Bronchial epithelial cell (primary cell): ENCODE results near the gene OR5K2. TPM values are rescaled to one million over a fixed set of nuclear protein-coding genes. Genes with fewer than 3 reads are reported as not detected.

Experiments
- DNase-seq: peaks from one replicate; pipeline ENCODE4 v3.0.0-alpha.2; 2010; ENCODE audit warnings: low read depth
- FAIRE-seq: peaks from 2 replicates; lab custom pipeline; 2011; peaks lifted over from hg19 to GRCh38; lab: Jason Lieb, UNC
- H3K27me3 ChIP-seq: 2 replicates; pipeline ENCODE4 v1.5.1; 2011; ENCODE audit warnings: low read length; ENCODE audit not compliant: control insufficient read depth, insufficient read depth
- H3K36me3 ChIP-seq: 2 replicates; pipeline ENCODE4 v1.5.1; 2011; ENCODE audit warnings: low read length; ENCODE audit not compliant: control insufficient read depth, insufficient read depth
- H3K4me3 ChIP-seq: 2 replicates; pipeline ENCODE4 v1.5.1; 2011; ENCODE audit warnings: mild to moderate bottlenecking, low read depth, low read length, control low read depth
- total RNA-seq: library from RNA; depleted of rRNA; stranded (reverse); fragments of >200 nt; gene quantifications from 2 replicates; pipeline ENCODE4 v1.2.1, GENCODE V29; 2014
- TF ChIP-seq, protein P1 (sequence below): IDR thresholded peaks from 2 replicates; pipeline ENCODE4 v1.5.1; 2011; ENCODE audit warnings: mild to moderate bottlenecking, moderate library complexity, low read length, control low read depth, inconsistent platforms; ENCODE audit not compliant: insufficient read depth, severe bottlenecking

The OR5K2 gene
- total RNA-seq, 1 donor from 2014 or later: not detected

DNA sequence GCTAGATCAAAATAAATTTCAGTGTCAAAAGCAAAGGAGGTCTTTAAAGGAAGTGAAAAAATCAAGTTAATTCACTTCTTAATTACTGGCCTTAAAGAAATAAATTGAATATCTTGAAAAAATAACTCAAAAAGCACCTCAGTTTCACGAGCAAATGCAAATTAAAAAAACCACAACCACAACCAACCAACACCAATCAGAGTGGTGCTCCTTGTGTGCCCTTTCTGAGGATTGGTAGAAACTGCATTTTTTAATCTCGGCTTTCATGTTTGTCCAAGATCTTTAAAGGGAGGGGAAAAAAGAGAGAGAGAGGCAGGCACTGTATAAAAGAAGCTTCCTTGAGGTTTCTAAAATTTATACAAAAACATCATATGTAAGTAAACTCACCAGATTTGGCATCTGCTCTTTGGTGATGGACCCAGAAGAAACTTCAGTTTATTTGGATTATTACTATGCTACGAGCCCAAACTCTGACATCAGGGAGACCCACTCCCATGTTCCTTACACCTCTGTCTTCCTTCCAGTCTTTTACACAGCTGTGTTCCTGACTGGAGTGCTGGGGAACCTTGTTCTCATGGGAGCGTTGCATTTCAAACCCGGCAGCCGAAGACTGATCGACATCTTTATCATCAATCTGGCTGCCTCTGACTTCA is 34.3 kb downstream of the OR5K2 start, which contains the start of gene GPR15:
Gene GPR15, plus strand, starts transcription at position 357 of the 653 bp plus-strand sequence. Its CDS starts 56 bp downstream, at position 413.
- DNase-seq (no peak), FAIRE-seq (no peak)
- TF ChIP-seq, protein P1, sequence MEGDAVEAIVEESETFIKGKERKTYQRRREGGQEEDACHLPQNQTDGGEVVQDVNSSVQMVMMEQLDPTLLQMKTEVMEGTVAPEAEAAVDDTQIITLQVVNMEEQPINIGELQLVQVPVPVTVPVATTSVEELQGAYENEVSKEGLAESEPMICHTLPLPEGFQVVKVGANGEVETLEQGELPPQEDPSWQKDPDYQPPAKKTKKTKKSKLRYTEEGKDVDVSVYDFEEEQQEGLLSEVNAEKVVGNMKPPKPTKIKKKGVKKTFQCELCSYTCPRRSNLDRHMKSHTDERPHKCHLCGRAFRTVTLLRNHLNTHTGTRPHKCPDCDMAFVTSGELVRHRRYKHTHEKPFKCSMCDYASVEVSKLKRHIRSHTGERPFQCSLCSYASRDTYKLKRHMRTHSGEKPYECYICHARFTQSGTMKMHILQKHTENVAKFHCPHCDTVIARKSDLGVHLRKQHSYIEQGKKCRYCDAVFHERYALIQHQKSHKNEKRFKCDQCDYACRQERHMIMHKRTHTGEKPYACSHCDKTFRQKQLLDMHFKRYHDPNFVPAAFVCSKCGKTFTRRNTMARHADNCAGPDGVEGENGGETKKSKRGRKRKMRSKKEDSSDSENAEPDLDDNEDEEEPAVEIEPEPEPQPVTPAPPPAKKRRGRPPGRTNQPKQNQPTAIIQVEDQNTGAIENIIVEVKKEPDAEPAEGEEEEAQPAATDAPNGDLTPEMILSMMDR: no peak
- Histone ChIP-seq H3K36me3 (no peaks in the 10 kb centered on the region), H3K27me3 (no peaks in the 10 kb centered on the region), H3K4me3 (no peak within 1 kb of the TSS)

DNA sequence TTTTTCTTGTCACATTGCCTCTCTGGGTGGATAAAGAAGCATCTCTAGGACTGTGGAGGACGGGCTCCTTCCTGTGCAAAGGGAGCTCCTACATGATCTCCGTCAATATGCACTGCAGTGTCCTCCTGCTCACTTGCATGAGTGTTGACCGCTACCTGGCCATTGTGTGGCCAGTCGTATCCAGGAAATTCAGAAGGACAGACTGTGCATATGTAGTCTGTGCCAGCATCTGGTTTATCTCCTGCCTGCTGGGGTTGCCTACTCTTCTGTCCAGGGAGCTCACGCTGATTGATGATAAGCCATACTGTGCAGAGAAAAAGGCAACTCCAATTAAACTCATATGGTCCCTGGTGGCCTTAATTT is 34.8 kb downstream of the OR5K2 start:
- TF ChIP-seq, protein P1: no peak
- no peaks in the 10 kb centered on the region for H3K27me3 ChIP-seq
- H3K4me3 ChIP-seq: no peak overlapping the region
- H3K36me3 ChIP-seq: no peaks in the 10 kb centered on the region
- DNase-seq: no peak
- no peak for FAIRE-seq

DNA sequence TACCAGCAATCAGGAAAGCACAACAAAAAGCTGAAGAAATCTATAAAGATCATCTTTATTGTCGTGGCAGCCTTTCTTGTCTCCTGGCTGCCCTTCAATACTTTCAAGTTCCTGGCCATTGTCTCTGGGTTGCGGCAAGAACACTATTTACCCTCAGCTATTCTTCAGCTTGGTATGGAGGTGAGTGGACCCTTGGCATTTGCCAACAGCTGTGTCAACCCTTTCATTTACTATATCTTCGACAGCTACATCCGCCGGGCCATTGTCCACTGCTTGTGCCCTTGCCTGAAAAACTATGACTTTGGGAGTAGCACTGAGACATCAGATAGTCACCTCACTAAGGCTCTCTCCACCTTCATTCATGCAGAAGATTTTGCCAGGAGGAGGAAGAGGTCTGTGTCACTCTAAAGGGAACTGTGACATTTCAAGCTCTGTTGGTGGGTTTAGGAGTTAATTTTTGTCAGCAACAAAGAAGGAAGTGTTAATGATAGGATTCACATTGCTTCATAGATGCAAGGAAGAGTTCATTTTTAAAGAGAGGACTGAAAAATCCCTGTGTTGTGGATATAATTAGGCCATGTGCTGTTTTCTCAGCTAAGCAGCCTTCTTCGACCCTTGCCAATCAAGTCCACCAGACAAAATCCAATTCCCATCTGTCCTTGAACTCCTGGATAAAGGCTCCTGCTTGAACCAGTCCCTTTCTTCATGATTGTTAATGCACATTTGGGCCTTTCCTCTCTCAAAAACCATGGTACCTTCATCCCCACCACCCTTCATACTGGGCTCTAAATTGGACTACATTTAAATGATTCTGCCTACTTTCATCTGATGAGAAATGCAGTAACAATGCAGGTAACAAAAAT is 35.5 kb downstream of the OR5K2 start:
- FAIRE-seq: no peak
- TF ChIP-seq, protein P1: no peak
- Histone ChIP-seq H3K27me3 (no peaks in the 10 kb centered on the region), H3K4me3 (no peak overlapping the region), H3K36me3 (no peaks in the 10 kb centered on the region)
- no peak for DNase-seq

DNA sequence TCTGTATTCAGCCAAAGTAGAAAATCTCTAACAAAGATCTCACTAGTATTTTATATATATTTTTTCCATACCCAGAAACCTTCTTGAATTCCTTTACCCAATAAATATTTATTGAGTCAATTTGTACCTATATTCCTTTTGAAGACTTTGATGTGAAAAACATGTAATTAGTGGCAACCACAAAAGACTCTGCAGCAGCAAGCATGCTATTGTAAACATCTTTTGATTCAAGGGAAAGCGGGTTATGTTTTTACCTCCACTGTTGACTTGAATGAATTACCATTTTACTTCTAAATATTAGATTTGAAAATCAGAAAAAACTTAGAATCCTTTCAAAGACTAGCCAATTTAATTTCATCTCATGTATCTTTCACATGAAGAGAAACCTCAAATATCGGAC is 36.7 kb downstream of the OR5K2 start:
- TF ChIP-seq, protein P1: no peak
- H3K4me3 ChIP-seq: no peak overlapping the region
- no peaks in the 10 kb centered on the region for H3K27me3 ChIP-seq
- no peaks in the 10 kb centered on the region for H3K36me3 ChIP-seq
- FAIRE-seq: no peak
- no peak for DNase-seq

DNA sequence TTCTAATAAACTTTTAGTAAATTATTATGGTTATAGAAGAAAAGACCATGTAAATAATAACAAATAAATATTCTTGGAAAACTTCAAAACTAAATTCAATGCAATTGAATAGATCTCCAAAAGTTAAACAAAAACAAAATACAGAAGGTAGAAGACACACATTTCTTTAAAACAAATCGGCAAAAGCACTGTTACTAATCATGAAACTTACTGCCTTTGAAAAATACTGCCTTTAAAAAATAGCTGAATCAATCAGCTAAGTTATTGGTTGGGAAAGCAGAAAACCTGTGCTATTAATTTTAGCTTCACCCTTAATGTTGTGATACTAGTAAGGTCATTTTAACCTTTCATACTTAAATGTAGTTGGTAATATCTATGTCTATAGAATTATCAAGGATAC is 37.3 kb downstream of the OR5K2 start:
- TF ChIP-seq, protein P1: no peak
- Histone ChIP-seq H3K4me3 (no peak overlapping the region), H3K27me3 (no peaks in the 10 kb centered on the region), H3K36me3 (no peaks in the 10 kb centered on the region)
- FAIRE-seq (no peak), DNase-seq (no peak)
